ENCODE data around the gene CC2D2A.

The CC2D2A gene

DNA sequence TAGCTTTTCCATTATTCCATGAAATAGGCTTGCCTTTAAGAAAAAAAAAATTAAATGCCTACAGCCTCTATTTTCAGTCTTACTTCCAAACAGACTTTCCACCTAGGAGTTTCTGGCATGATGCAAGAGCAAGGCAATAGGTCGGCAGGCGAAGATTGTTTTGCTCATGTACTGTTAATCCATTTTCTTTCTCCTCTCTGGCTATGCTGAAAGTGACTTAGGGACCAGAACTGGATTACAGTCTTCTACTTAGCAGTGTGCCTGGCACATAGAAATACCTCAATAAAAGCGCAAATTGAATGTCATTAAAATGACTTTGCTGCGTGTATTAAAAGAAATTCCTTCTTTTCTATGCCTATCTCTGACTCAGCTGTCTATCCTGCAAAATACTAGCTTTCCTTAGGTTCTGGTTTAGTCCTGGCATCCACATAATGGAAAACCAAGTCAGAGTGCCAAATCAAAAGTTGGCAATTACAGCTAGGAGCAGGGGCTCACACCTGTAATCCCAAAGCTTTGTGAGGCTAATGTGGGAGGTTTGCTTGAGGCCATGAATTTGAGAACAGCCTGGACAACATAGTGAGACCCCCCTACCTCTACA, 51.9 kb downstream of the CC2D2A start:
- DNase-seq = no peak

DNA sequence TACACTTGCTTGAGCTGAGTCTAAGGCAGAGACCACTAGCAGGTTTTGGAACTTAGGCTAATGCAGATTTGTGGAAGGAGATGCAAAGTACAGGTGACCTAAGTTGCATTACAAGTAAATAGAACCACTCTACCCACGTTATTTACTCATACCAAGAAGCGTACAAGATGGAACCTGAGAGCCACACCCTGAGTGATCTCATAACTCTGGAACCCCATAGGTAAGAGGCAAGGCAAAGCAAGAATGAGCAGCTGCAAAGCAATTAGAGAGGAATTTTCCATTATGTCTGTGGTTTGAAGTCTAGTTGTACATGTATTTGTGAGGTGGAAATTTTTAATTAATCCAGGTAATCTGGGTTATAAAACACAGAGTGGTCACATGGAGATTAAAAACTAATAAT, 55.4 kb downstream of the CC2D2A start:
- no peak for DNase-seq

DNA sequence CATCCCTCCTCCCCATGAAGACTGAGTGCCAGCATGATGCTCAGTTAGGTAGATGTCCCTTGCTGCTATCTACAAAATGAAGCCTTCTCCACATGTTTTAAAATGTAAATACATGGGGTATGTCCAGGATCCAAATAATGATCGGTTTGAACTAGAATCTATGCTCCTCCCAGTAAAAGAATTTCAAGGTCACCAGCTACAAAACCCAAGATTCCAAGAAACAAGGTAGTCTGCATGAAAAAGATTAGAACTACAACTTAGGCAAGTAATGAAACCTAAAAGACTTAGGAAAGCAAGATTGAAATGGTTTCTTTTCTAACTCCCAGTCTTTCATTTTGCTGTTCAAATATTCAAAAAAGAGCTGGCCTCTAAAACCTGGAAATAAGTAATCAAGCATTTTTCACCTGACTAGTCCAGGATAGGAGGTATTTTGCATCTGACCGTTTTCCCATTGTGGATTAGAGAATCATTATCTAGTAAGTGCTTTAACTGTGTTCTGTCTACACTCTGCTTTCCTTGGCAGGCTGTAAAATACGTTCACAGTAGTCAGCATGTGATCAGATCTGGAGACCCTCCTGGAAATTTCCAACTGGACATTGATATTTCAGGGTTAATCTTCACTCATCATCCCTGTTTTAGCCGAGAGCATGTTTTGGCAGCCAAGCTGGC, 57.4 kb downstream of the CC2D2A start:
- no peak for DNase-seq

DNA sequence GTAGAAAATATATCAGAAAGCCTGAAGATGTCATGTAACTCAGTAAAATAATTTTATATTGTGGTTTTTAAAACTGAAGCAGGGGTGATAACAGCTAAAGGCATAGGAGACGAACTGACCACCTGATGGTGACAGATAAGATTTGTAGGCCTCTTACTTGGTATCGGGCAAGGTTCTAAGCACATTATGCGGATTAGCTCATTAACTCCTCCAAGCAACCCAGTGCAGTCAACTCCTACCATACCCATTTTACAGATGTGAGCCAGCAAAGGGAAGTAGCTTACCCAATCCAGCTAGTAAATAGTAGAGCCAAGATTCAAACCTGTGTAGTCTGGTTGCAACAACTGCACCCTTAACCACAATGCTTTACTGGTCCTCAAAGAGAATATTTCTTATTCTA, 62.1 kb downstream of the CC2D2A start:
- DNase-seq = no peak

DNA sequence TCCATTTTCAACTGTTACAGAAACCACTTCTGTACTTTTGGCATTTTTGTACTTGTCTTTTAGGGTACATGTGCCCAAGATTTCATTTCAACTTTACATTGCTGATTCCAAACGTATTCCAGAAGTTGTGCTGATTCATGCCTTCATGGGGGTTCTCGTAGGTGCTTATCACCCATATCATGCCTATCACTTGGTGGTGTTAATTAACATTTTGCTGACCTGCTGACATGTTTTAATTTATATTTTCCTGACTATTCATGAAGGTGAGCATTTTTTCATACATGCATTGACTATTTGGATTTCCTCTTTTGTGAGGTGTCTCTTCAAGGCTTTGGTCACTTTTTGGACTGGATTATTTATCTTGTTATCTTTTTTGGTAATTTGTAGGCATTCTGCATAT, 64.1 kb downstream of the CC2D2A start:
- no peak for DNase-seq

DNA sequence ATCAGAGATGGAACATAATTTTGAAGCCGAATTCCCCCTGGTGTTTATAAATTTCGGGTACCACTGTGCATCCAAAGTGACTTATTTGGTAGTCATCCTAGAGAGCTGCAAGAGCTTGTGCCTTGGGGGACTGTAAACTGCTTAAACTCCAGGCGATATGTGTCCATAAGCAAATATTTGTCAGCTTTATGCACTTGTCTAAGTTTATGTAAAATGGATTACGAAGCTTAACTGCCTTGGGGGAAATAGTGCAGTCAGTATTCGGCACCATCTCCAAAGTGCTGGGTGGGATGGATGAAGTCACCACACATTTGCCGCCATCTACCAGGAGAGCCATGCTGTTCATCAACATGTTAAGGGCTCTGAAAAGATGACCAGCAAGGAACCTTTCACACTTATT, 65.9 kb downstream of the CC2D2A start:
- no peak for DNase-seq

DNA sequence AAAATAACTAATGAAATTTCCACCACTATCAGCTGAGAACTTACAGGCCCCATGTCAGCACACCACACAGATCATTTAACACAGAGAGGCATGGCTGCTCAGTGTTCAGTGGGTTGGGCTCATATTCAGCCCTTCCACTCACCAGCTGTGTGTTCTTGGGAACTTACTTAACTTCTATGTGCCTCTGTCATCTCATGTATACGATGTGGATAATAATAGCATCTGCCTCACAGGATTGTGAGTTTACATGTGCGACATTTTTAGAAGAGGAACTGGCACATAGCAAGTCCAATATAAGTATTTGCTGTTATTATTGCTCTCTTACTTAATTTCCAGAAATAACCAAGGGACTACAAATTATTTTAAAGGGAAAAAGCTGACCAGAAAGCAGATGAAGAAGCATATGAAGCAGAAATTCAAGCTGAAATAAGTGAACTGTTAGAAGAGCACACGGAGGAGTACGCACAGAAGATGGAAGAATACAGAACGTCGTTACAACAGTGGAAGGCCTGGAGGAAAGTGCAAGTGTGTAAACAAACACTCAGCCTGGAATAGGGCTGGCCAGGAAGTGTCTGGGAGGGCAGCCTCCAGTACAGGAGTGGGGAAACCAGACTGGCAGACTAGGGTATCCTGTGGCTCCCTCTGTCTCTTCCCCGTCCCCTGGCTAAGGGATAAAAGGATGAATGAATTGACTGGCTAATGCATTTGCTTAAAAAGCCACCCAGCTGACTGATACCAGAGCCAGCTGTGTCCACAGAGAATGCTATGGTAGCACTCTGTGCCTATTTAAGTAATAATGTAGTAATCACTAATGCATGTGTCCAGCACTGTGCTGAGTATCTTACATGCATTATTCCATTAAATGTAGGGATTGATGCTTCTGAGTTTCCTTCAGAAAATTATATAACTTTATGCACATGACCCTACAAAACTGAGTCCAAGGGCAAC, 67.1 kb downstream of the CC2D2A start:
- DNase-seq = no peak

DNA sequence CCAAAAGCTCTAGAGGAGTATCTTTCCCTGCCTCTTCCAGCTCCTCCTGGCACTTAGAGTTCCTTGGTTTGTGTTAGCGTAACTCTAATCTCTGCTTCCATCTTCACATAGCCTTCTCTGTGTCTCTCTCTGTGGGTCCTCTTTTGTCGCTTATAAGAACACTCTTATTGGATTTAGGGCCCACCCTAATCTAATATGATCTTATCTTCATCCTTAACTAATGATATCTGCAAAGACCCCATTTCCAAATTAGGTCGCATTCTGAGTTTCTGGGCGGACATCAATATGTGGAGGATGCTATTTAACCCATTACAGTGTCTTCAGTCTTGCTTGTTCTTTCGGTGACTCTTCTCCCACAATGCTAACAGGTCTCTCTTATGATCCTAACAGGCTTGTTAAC, 72.3 kb downstream of the CC2D2A start:
- DNase-seq = no peak

DNA sequence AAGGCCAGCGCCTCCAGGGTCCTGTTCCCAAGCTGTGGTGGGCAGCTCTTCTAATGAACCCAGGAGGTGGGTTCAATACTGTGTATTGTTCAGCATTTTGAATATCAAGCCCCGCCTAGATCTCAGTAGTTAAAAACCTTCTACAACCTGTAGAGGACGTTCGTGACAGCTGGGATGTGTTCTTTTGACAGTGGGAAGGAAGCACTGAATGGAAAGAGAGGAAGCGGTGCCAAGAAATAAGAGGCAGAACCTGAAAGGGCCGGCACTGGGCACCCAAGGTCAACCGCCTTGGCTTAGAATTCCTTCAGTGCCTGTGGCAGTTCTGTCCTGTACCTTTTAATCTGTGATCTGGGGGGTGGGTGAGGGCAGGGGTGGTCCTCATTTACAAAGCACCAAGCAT, 73.1 kb downstream of the CC2D2A start:
- DNase-seq = no peak

DNA sequence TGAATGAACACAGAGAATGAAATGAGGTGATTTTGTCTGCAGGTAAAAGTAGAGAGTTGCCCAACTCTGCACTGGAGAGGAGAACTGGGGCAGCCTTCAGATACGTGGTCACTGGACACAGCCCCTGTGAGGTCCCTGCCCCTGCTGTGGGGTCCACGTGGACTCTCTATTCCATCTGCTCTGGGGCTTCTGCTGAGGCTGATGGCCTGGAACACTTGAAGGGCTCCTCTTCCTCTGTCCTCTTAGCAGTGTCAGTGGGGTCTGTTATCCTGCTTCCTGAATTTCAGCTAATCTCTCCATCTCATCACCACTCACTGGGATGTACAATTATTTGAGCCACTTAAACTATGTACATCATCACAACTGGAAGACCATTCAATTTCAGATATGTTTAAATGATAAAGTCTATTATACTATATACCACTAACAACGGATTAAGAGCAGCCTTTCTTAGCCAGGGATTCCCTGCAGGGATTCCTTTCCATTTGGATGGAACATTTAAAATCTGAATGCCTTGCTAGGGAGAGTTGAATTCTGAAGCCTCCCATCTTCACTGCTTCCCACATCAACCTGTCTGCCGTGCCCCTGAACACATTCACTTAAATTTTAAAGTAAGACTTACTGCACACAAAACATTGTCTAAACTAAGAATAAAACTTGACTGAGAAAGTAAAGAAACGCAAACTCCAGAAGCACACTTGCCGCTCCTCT, 74.0 kb downstream of the CC2D2A start:
- DNase-seq = no peak

DNA sequence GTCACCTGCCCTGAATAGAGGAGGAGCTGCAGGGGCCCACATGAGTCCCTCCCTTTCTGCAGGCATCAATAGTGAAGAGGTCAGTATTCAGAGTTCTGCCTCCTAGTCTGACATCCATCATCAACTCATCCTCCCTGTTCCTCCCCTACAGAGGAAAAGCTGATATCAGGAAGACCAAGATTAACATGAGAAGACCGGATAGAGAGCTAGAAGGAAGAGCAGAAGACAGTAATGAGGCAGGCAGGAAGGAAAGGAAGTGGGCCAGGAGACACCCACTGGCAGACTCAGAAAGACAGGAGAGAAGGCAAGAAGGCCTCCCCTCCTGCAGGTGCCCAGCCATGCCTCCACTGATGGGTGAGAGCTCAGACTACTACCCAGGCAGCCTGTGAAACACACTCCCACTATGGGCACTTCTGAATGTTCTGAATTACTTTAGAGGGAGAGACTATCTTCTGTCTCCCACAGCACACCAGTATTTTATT, 74.6 kb downstream of the CC2D2A start:
- DNase-seq = no peak

DNA sequence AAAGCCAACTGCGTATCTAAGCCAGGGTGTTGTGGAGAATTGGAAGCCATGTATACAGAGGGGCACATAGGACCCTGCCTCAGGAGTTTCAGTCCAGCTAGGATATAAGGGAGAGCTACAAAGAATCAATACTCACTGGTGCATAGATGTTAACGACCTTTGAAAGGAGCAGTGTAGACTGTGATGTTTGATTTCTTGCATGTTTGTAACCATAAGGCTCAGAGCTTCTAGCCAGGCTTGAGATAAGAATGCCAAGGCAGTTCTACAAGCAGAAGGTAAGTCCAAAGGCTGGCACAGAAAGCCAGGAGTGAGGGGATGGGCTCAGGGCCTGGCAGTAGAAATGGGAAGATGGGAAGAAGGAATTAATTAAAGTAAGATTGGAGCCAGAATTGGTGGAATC, 75.7 kb downstream of the CC2D2A start:
- DNase-seq = no peak

DNA sequence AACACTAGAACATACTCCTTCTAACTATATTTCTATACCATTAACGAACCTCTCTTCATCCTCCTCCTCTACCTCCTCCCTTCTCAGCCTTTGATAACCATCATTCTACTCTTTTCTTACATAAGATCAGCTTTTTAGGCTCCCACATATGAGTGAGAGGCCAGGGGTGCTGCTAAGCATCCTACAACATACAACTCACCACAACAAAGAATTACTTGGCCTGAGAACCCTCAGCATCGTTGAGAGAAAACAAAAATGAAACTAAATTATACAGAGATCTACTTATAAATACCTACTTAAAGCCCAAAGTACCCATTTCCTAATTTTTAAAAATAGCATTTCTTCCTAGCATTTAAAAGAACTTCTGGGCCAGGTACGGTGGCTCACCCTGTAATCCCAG, 77.7 kb downstream of the CC2D2A start:
- DNase-seq = no peak

DNA sequence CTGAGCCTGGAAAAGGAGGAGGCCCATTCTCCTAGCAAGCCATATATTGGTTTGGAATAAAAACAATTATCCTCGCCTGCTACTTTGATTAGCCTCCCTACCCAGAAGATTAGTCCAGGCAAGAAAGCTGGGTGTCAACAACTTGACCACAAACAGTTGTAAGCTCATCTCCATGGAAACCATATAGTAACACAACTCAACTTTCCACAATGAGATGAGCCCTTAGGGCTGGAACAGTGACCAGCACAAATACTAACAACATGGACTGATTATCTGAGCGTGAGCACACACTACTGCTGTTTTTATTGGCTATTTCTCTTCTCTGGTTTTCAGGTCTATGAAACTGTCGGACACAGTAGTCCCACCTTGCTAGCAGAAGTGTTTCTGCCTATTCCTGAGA, 80.8 kb downstream of the CC2D2A start:
- DNase-seq = no peak

DNA sequence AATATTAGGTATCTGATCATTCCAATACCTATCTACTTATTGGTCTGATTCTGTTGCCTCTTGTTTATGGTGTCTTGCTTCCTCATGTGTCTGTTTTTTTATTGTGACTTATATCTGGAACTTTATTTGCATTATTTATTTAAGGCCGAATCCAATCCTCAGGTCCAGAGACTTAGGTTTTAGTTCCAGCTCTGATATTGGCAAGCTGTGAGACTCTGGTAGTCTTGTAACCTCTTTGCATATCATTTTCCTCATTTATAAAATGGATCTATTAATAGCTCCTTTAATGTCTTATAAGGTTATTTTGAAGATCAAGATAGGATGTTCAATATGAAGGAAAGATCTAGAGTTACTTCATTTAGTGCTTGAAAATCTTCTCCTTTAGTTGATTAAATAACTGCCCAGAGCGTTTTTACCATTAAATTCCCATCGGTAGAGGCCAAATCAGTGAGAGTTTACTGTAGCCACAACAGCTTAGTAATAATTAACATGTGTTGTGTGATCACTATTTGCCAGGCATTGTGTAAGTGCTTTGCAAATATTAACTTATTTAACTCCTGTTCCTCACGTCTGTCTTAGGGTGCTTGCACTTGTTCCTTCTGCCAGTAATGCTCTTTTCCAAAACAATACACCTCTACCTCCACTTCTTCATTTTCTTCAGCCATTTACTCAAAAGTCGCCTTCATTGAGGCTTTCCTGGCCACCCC, 82.2 kb downstream of the CC2D2A start:
- DNase-seq = no peak

DNA sequence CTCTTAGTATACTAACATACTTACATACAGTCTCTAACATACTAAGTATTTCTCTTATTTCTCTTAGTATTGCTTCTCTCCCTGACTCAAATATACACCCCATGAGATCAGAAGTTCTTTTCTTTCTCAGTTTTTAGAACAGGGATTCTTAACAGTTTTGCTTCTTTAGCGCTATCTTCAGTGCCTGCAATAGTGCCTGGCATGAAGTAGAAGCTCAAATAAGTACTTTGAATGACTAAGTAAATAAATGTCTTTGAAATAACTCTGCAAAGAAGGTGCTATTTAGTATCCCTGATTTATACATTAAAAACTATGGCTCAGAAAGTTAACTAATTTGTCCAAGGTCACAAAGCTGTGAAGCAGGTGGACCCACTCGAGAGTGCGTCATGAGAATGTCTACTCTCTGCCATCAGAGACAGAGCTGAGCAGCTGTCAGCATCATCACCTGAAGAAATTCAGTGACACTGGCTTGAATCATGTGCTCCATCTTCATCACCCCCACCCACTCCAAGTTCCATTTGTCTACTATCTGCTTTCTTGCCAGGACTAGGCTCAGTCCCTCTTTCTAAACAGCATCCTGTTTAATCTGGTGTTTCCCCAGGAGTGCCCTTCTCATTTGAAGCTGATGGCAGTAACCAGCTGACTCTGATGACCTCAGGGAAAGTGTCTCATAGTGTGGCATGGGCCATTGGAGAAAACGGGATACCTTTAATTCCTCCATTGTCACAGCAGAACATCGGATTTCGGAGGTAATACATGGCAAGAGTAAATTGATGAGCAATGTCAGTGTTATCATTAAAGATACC, 83.1 kb downstream of the CC2D2A start:
- DNase-seq = no peak

DNA sequence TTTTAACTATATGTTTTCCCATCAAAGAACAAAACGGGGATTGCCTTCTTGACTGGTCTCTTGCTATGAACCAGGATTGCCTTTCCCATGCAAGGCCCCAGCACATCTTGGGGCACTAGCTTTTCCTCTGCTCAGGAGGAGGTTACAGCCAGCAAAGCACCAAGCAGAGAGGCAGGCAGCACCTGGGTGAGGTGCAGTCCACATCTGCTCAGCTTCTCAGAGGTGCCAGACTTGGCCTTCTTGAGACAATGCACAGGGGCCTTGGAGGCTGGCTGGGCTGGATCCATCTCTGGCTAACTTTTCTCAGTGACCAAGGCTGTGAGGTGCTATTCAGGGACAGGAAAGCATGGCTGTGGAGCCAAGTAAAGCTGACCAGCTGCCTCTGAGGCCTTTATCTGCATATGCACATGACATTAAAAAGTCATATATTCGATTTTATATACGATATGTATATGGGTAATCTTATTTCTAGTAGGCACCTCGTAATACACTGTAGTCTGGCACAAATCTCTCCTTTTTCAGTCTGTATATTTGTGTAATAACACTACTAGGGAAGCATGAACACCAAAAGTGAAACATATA, 86.9 kb downstream of the CC2D2A start:
- no peak for DNase-seq

DNA sequence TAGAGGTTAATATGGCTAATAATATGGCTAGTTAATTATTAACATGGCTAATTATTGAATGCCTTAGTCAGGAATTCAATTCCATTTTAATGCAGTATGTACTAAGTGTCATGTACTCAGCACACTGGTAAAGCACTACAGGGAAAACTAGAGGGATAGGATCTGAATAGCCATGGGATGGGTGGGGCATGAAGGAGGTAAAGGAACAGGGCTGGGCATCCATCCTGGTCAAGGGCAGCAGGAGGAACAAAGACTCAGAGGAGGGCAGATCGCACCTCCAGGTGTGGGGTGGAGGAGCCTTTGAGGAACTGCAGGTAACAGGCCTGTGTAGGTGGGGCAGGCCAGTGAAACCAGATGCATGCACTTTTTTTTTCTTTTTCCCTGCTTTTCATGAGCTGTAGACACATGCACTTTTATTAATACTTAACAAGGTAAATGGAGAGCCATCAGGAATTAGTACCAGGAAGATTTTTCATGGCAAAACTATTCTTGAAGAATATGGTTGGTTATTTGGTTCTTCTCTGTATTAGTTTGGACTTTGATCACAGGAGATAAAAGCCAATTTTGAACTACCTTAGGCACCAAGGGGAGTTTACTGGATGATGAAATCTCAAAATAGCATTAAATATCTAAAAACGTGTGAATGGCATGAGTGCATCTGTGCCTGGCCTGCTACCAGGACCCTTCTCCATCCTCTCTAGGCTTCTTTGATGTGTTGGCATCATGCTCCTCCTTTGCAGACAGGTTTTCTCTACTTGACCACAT, 88.3 kb downstream of the CC2D2A start:
- DNase-seq = no peak

DNA sequence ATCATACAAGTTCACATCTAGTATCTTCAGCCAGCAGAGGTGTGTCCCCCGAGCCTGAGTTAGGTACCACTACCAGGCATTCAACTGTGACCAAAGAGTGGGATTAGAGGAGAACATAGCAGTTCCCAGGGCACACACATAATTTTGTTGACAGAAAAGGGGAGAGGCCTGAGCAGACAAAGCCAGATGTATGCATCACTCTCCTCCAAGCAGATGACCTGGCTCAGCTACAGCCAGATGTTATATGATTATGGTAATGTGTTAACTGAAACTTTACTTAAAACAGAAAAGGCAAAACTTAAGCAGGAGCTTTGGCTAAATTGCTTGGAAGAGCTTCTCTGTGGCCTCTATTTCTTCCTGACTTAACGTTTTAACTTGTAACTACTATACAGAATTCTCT, 88.9 kb downstream of the CC2D2A start:
- no peak for DNase-seq

DNA sequence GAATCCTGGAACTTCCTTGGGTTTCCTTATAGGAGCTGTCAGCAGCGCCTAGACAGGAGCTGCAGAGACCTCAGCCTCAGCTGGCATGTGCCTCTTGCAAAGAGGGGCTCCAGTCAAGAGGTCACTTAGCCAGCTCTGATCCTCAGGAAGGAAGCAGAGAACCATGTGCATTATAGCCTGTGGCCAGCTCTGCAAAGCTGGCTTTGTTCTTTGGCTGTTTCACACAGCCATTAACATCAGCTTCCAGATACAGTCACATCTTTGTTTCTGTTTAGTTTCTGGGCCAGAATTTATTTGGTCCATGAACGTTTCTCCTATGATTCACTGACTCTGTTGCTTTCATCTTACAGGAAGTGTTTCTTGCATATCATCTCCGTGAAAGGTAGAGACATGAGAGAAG, 92.4 kb downstream of the CC2D2A start:
- DNase-seq = no peak

DNA sequence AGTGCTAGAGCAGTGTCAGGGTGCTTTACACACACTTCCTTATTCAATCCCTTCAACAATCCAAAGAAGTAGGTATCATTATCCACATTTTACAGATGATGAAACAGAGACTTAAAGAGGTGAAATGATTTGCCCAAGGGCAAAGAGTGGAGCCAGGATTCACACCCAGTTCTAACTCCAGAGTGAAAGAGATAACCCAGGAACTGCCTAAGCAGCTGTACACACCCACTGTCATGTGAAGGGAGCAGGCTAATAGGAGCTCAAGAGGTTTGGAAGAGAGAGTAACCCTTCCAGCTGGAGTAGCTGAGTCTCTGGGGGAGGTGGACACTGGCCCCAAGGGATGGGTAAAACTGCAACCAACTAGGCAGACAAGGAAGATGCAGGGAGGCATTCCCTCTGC, 92.9 kb downstream of the CC2D2A start:
- no peak for DNase-seq

Data from cortex of kidney (tissue), 1 donor.